HEK293 (cell line): Measurements from ENCODE around the gene IGSF21.
A peak's percentile ranks its signal among the peaks of the same experiment; 100 is the strongest.

ENCODE experiments used
- CTCF ChIP-seq: fragments of 450-650 bp; formaldehyde crosslinking; IDR thresholded peaks from 2 replicates; pipeline ENCODE4 v1.5.1; 2016; ENCODE audit warnings: missing biosample characterization, missing genetic modification characterization
- REST ChIP-seq: fragments of 450-650 bp; formaldehyde crosslinking; IDR thresholded peaks from 2 replicates; pipeline ENCODE4 v1.5.1; 2016; ENCODE audit warnings: missing biosample characterization, missing genetic modification characterization
- ZBTB44 ChIP-seq: fragments of 450-650 bp; IDR thresholded peaks from 2 replicates; pipeline ENCODE4 v1.5.1; 2018; ENCODE audit warnings: missing biosample characterization, mild to moderate bottlenecking, missing genetic modification characterization
- ZEB2 ChIP-seq: fragments of 450-650 bp; formaldehyde crosslinking; IDR thresholded peaks from 2 replicates; pipeline ENCODE4 v1.5.1; 2016; ENCODE audit warnings: missing biosample characterization, missing genetic modification characterization
- ZNF140 ChIP-seq: fragments of 450-650 bp; formaldehyde crosslinking; IDR thresholded peaks from 2 replicates; pipeline ENCODE4 v1.5.1; 2016; ENCODE audit warnings: missing biosample characterization, missing genetic modification characterization
- ZNF423 ChIP-seq: fragments of 450-650 bp; formaldehyde crosslinking; IDR thresholded peaks from 2 replicates; pipeline ENCODE4 v1.5.1; 2016; ENCODE audit warnings: missing biosample characterization, missing genetic modification characterization
- ZNF449 ChIP-seq: fragments of 450-650 bp; formaldehyde crosslinking; IDR thresholded peaks from 2 replicates; pipeline ENCODE4 v1.5.1; 2017; ENCODE audit warnings: missing biosample characterization, mild to moderate bottlenecking, missing genetic modification characterization, moderate library complexity
- ZNF48 ChIP-seq: fragments of 450-650 bp; formaldehyde crosslinking; IDR thresholded peaks from 2 replicates; pipeline ENCODE4 v1.5.1; 2016; ENCODE audit warnings: missing biosample characterization, missing genetic modification characterization
- ZNF670 ChIP-seq: fragments of 450-650 bp; formaldehyde crosslinking; IDR thresholded peaks from 2 replicates; pipeline ENCODE4 v1.5.1; 2016; ENCODE audit warnings: missing biosample characterization, missing genetic modification characterization, low read depth
- ZNF837 ChIP-seq: fragments of 450-650 bp; formaldehyde crosslinking; IDR thresholded peaks from 2 replicates; pipeline ENCODE4 v1.5.1; 2016; ENCODE audit warnings: missing biosample characterization, missing genetic modification characterization
- TF ChIP-seq, protein P1 (sequence below): fragments of 450-650 bp; formaldehyde crosslinking; IDR thresholded peaks from 2 replicates; pipeline ENCODE4 v1.5.1; 2016; ENCODE audit warnings: missing biosample characterization, missing genetic modification characterization

- TF ChIP-seq ZNF140 (tag by site-specific recombination), result no peak
- TF ChIP-seq, protein P1, sequence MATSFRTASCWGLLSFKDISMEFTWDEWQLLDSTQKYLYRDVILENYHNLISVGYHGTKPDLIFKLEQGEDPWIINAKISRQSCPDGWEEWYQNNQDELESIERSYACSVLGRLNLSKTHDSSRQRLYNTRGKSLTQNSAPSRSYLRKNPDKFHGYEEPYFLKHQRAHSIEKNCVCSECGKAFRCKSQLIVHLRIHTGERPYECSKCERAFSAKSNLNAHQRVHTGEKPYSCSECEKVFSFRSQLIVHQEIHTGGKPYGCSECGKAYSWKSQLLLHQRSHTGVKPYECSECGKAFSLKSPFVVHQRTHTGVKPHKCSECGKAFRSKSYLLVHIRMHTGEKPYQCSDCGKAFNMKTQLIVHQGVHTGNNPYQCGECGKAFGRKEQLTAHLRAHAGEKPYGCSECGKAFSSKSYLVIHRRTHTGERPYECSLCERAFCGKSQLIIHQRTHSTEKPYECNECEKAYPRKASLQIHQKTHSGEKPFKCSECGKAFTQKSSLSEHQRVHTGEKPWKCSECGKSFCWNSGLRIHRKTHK, result no peak
- peak; percentile 53; the same call in 1 of the 2 replicates for TF ChIP-seq CTCF
- no peak for TF ChIP-seq ZNF449 (tag by site-specific recombination)
- no peak; the same call in 1 of the 2 replicates for TF ChIP-seq ZEB2 (tag by site-specific recombination)
- no peak for TF ChIP-seq ZNF670 (tag by site-specific recombination)
- TF ChIP-seq ZNF837 (tag by site-specific recombination), result no peak
- no peak for TF ChIP-seq ZBTB44
- TF ChIP-seq REST (tag by site-specific recombination), result peak; percentile 43; the same call in 1 of the 2 replicates
- no peak for TF ChIP-seq ZNF48 (tag by site-specific recombination)
- no peak for TF ChIP-seq ZNF423 (tag by site-specific recombination)
Measured at GRCh38 chr1:18108299-18109057, 880 bp downstream of the IGSF21 start.
